Spleen (tissue), 13 donors: ENCODE measurements around the gene TXK. TPM values are rescaled to one million over a fixed set of nuclear protein-coding genes. Genes with fewer than 3 reads are reported as not detected.

Experiments
- DNase-seq: peaks from one replicate; pipeline ENCODE4 v3.0.0-alpha.2; 2020
- H3K27ac ChIP-seq, 8 donors: fragments of 200-600 bp; sonication (generic) in 7 of 8; 1 replicate in 4 of 8; 2 replicates in 4 of 8; pipeline versions ENCODE4 v1.5.0 to v1.8.0; 2016 to 2021; ENCODE audit warnings: inconsistent platforms in 4 of 8, mild to moderate bottlenecking in 4 of 8, moderate library complexity in 1 of 8
- H3K27me3 ChIP-seq, 7 donors: fragments of 200-600 bp; sonication (generic) in 6 of 7; replicated peaks in 1 of 7; 1 replicate in 4 of 7; 2 replicates in 3 of 7; pipeline versions ENCODE4 v1.5.0 to v1.8.0; 2016 to 2021; ENCODE audit warnings: inconsistent platforms in 3 of 7, mild to moderate bottlenecking in 1 of 7
- H3K36me3 ChIP-seq, 6 donors: fragments of 200-600 bp; sonication (generic) in 5 of 6; 1 replicate in 4 of 6; 2 replicates in 2 of 6; pipeline versions ENCODE4 v1.5.0 to v1.8.0; 2016 to 2021; ENCODE audit warnings: inconsistent platforms in 2 of 6
- H3K4me1 ChIP-seq, 6 donors: fragments of 200-600 bp; sonication (generic) in 5 of 6; 1 replicate in 3 of 6; 2 replicates in 3 of 6; pipeline versions ENCODE4 v1.5.0 to v1.8.0; 2016 to 2021; ENCODE audit warnings: inconsistent platforms in 3 of 6
- H3K4me3 ChIP-seq, 8 donors: fragments of 200-600 bp; sonication (generic) in 7 of 8; 1 replicate in 4 of 8; 2 replicates in 4 of 8; pipeline versions ENCODE4 v1.5.0 to v1.8.0; 2016 to 2021; ENCODE audit warnings: inconsistent platforms in 4 of 8, mild to moderate bottlenecking in 4 of 8, moderate library complexity in 2 of 8
- H3K9me3 ChIP-seq, 8 donors: fragments of 200-600 bp; sonication (generic) in 7 of 8; 1 replicate in 4 of 8; 2 replicates in 4 of 8; pipeline versions ENCODE4 v1.5.0 to v1.8.0; 2016 to 2021; ENCODE audit warnings: inconsistent platforms in 4 of 8
- POLR2A ChIP-seq, 3 donors: fragments of 450-650 bp; IDR thresholded peaks; one replicate each; pipeline ENCODE4 v1.5.1; 2017; ENCODE audit warnings: antibody characterized with exemption in 3 of 3, mild to moderate bottlenecking in 1 of 3
- POLR2AphosphoS5 ChIP-seq, 3 donors: sonication (generic); formaldehyde crosslinking; IDR thresholded peaks; one replicate each; pipeline ENCODE4 v1.5.1; 2017; ENCODE audit warnings: antibody characterized with exemption in 3 of 3
- WGBS, 5 donors: extraction: QIAGEN DNeasy Blood & Tissue Kit in 3 of 5; methylation state at CpG; one replicate each; pipeline versions ENCODE4 v1.1.5 to v1.1.7; 2013 to 2018; 5-methylcytosine and 5-hydroxymethylcytosine counted together
- intact Hi-C: fragments of 100-400 bp; cut with DNase I; formaldehyde crosslinking; loops from one replicate; pipeline ENCODE4 v1.15.0; 2023; ENCODE audit warnings: low total_unique reads
- long read RNA-seq, 2 donors: transcript quantifications; one replicate each; lab custom pipeline, GENCODE V29; 2026
- polyA plus RNA-seq, 3 donors: library from polyadenylated mRNA; stranded (reverse); fragments of 200-250 nt; gene quantifications; one replicate each; pipeline ENCODE4 v1.2.1, GENCODE V29; 2013
- total RNA-seq, 7 donors: library from RNA; depleted of rRNA in 3 of 7; stranded (reverse); fragments of >200 nt in 3 of 7; fragmentation: NEBNext Ultra II Directional in 4 of 7; extraction: Animal tissue kit (Norgen Biotek cat#: 25700) in 4 of 7; gene quantifications; one replicate each; pipeline versions ENCODE4 v1.1.0 to v1.2.1, GENCODE V29; 2016 to 2021
- TF ChIP-seq, protein P1 (sequence below), 11 experiments: fragments of 200-600 bp in 7 of 11; fragments of 450-650 bp in 4 of 11; sonication (generic) in 4 of 11; IDR thresholded peaks in 8 of 11; conservative IDR thresholded peaks in 3 of 11; 1 replicate in 7 of 11; 2 replicates in 4 of 11; pipeline versions ENCODE4 v1.4.0 to v1.8.0; 2016 to 2021; ENCODE audit warnings: antibody characterized with exemption in 11 of 11, inconsistent platforms in 4 of 11, mild to moderate bottlenecking in 1 of 11
- donor health status: healthy with polysubstance abuse.
- donor health status: DM: no; HTN: no; CAD: no; lungs with moderate emphysema.
- donor health status: DM: no; HTN: no; CAD: no.
- donor health status: Bipolar disorder and iron deficiency.
- donor health status: healthy.
- donor health status: DM: no; HTN: no; CAD: no.
- donor health status: DM: yes; HTN: yes; CAD: no.

Gene TXK
- total RNA-seq (10 to 100 TPM; 17.0 to 36.6 (median 29.6) TPM), polyA plus RNA-seq (1 to 10 TPM; 3.3 to 6.0 (median 3.5) TPM)
- long read RNA-seq, donor 1, partial matches to known transcripts, result 0 of 1 reads
- long read RNA-seq, donor 1, other reads (novel, unspliced or antisense), result 0 of 1 reads
- long read RNA-seq, donor 2, partial matches to known transcripts, result 0 of 1 reads
- long read RNA-seq, donor 2, other reads (novel, unspliced or antisense), result 0 of 1 reads

GRCh38 chr4:48134081-48134480, at the start of gene TXK:
Gene TXK, minus strand, starts transcription at chr4:48134250. Its CDS starts 80 bp downstream, at chr4:48134170.
- Histone ChIP-seq H3K4me3 (peak within 1 kb of the TSS in 7 of 8 donors; percentile 13 to 58 (median 24)), H3K36me3 (peaks cover 0 to 63% (median 10%) of the 10 kb centered on the region in 6 donors), H3K27ac (peak within 1 kb of the TSS in 6 of 8 donors; percentile 24 to 85 (median 46)), H3K27me3 (no peaks in the 10 kb centered on the region), H3K9me3 (no peaks in the 10 kb centered on the region), H3K4me1 (peaks cover 0 to 72% (median 18%) of the 10 kb centered on the region in 6 donors)
- TF ChIP-seq POLR2AphosphoS5 (IDR thresholded peaks at IDR 0.05), result peak in 1 of 3 donors; percentile 55
- TF ChIP-seq, protein P1, sequence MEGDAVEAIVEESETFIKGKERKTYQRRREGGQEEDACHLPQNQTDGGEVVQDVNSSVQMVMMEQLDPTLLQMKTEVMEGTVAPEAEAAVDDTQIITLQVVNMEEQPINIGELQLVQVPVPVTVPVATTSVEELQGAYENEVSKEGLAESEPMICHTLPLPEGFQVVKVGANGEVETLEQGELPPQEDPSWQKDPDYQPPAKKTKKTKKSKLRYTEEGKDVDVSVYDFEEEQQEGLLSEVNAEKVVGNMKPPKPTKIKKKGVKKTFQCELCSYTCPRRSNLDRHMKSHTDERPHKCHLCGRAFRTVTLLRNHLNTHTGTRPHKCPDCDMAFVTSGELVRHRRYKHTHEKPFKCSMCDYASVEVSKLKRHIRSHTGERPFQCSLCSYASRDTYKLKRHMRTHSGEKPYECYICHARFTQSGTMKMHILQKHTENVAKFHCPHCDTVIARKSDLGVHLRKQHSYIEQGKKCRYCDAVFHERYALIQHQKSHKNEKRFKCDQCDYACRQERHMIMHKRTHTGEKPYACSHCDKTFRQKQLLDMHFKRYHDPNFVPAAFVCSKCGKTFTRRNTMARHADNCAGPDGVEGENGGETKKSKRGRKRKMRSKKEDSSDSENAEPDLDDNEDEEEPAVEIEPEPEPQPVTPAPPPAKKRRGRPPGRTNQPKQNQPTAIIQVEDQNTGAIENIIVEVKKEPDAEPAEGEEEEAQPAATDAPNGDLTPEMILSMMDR (IDR thresholded peaks at IDR 0.05 in 8 of 11, conservative IDR thresholded peaks at IDR 0.05 in 3 of 11), result no peak
- DNase-seq, result no peak
- 72 to 84% (median 79%) methylated on average over 5 of the region's 5 CpGs for WGBS, 5 donors
- intact Hi-C loops, result no loop called here

- Histone ChIP-seq H3K27me3 (no peaks in the 10 kb centered on the region), H3K9me3 (peaks cover 0 to 14% (median 0%) of the 10 kb centered on the region in 8 donors), H3K36me3 (peaks cover 0 to 2% (median 0%) of the 10 kb centered on the region in 6 donors), H3K27ac (no peak overlapping the region), H3K4me3 (no peak overlapping the region), H3K4me1 (peaks cover 0 to 7% (median 0%) of the 10 kb centered on the region in 6 donors)
- TF ChIP-seq, protein P1 (IDR thresholded peaks at IDR 0.05 in 8 of 11, conservative IDR thresholded peaks at IDR 0.05 in 3 of 11), result no peak
- TF ChIP-seq POLR2AphosphoS5 (IDR thresholded peaks at IDR 0.05) (no peak), POLR2A (IDR thresholded peaks at IDR 0.05) (no peak)
- intact Hi-C loops, result no loop called here
- DNase-seq, result no peak
Measured at GRCh38 chr4:48180234-48180633, 46.2 kb upstream of the TXK start.

DNA sequence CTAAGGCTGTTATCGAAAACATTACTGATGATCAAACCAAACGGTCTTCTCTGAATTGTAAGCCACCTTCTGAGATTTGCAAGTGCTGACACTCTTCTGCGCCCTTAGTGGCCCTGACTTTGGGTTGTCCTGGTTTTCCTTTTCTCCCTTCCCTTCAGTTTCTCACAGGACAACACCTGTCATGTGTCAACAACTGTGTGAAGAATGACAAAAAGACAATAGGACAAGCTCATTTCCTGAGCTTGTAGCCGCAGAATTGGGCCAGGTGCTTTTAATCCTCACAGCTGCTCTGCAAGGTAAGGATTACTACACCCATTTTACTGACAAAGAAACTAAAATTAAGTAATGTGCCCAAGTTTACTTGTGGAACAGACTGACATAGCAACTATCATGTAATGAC, 44.9 kb upstream of the TXK start:
- Histone ChIP-seq H3K4me1 (peaks cover 0 to 8% (median 0%) of the 10 kb centered on the region in 6 donors), H3K4me3 (no peak overlapping the region), H3K9me3 (peaks cover 0 to 14% (median 0%) of the 10 kb centered on the region in 8 donors), H3K27me3 (no peaks in the 10 kb centered on the region), H3K36me3 (peaks cover 0 to 8% (median 0%) of the 10 kb centered on the region in 6 donors), H3K27ac (no peak overlapping the region)
- DNase-seq, result no peak
- intact Hi-C loops, result no loop called here
- TF ChIP-seq, protein P1 (IDR thresholded peaks at IDR 0.05 in 8 of 11, conservative IDR thresholded peaks at IDR 0.05 in 3 of 11), result no peak
- no peak for TF ChIP-seq POLR2A (IDR thresholded peaks at IDR 0.05)
- 71 to 87% (median 79%) methylated on average over 4 of the region's 4 CpGs for WGBS, 5 donors

DNA sequence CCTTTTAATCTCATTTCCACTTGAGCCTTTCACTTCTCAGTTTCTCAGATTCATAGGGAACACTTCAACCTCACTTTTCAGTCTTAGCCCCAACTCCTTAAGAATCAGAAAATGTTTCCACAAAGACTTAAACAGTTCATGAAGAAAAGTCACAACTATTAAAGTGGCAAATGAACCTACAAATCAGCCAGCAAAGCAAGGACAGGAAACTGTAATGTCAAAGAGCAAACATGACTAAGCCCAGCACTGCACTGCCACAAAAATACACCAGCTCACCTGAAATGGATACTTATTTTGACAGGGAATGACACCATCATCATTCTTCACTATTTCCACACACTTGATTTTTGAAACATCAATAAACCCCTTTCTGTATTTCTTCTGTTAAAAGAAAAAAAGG, 41.8 kb upstream of the TXK start:
- Histone ChIP-seq H3K27ac (no peak overlapping the region), H3K27me3 (no peaks in the 10 kb centered on the region), H3K9me3 (peaks cover 0 to 14% (median 0%) of the 10 kb centered on the region in 8 donors), H3K4me1 (peaks cover 0 to 19% (median 0%) of the 10 kb centered on the region in 6 donors), H3K36me3 (peaks cover 0 to 8% (median 0%) of the 10 kb centered on the region in 6 donors), H3K4me3 (no peak overlapping the region)
- no peak for DNase-seq
- TF ChIP-seq, protein P1 (IDR thresholded peaks at IDR 0.05 in 8 of 11, conservative IDR thresholded peaks at IDR 0.05 in 3 of 11), result no peak
- TF ChIP-seq POLR2A (IDR thresholded peaks at IDR 0.05) (no peak), POLR2AphosphoS5 (IDR thresholded peaks at IDR 0.05) (no peak)
- intact Hi-C loops, result no loop called here
